NCI-H2196 treated with DMSO at 0.1 percent for 48 hours (cell line): ENCODE data around the gene GNPTAB.
"Not testable (repeated sequence)": the region's sequence is repeated elsewhere in the genome, so short reads cannot be mapped to it uniquely, and the experiment has no call there.

Experiments used
- DNase-seq: peaks from one replicate; lab custom pipeline; 2025; ENCODE audit not compliant: unreplicated experiment; lab: John Stamatoyannopoulos, UW

GNPTAB gene

GRCh38 chr12:101740566-101740965, 90.2 kb downstream of the GNPTAB start:
- DNase-seq, result no peak

- no peak for DNase-seq
These were observed 91.7 kb downstream of the GNPTAB start, which contains the start of gene SYCP3 for GRCh38 chr12:101738920-101739665. Gene SYCP3 (minus strand): TSS chr12:101739462. CDS start chr12:101737935, 1,527 bp downstream.

- DNase-seq, result no peak
These were observed 93.3 kb downstream of the GNPTAB start for GRCh38 chr12:101737476-101737875.

- not testable (repeated sequence) for DNase-seq
These were observed 96.3 kb downstream of the GNPTAB start for GRCh38 chr12:101734482-101734881.

GRCh38 chr12:101733166-101733565, 97.6 kb downstream of the GNPTAB start:
- no peak for DNase-seq

- no peak for DNase-seq
These were observed 98.4 kb downstream of the GNPTAB start for GRCh38 chr12:101732318-101732717.

- no peak for DNase-seq
These were observed 100.9 kb downstream of the GNPTAB start for GRCh38 chr12:101729842-101730241.

GRCh38 chr12:101727098-101727497, 103.7 kb downstream of the GNPTAB start:
- no peak for DNase-seq

- DNase-seq, result no peak
These were observed 108.4 kb downstream of the GNPTAB start for GRCh38 chr12:101722392-101722791.

GRCh38 chr12:101720118-101720517, 110.6 kb downstream of the GNPTAB start:
- no peak for DNase-seq

GRCh38 chr12:101719566-101719965, 111.2 kb downstream of the GNPTAB start:
- no peak for DNase-seq

GRCh38 chr12:101714877-101715444, 115.8 kb downstream of the GNPTAB start:
- no peak for DNase-seq

- no peak for DNase-seq
These were observed 116.8 kb downstream of the GNPTAB start for GRCh38 chr12:101713930-101714329.

- no peak for DNase-seq
These were observed 117.6 kb downstream of the GNPTAB start for GRCh38 chr12:101713059-101713682.

GRCh38 chr12:101710288-101710687, 120.5 kb downstream of the GNPTAB start:
- no peak for DNase-seq

- no peak for DNase-seq
These were observed 123.5 kb downstream of the GNPTAB start for GRCh38 chr12:101707131-101707782.

GRCh38 chr12:101706403-101706802, 124.4 kb downstream of the GNPTAB start:
- DNase-seq, result no peak

- DNase-seq, result no peak
These were observed 127.3 kb downstream of the GNPTAB start for GRCh38 chr12:101703487-101703886.

- no peak for DNase-seq
These were observed 130.4 kb downstream of the GNPTAB start for GRCh38 chr12:101700299-101700820.

GRCh38 chr12:101698800-101699347, 131.9 kb downstream of the GNPTAB start:
- DNase-seq, result no peak
